C1 segment of cervical spinal cord (tissue), 14 donors: Measurements from ENCODE around the gene TRH.
"Not testable (repeated sequence)": the region's sequence is repeated elsewhere in the genome, so short reads cannot be mapped to it uniquely, and the experiment has no call there.

Experiments
- DNase-seq, 14 donors: peaks; one replicate each; lab custom pipeline; 2025; lab: John Stamatoyannopoulos, UW

TRH gene

GRCh38 chr3:130002666-130003598, 28.4 kb downstream of the TRH start:
- DNase-seq, result peak in 7 of 14 donors; percentile 2 to 64 (median 20)

- no peak for DNase-seq
Observed at GRCh38 chr3:130010556-130010955, 36.0 kb downstream of the TRH start.

- DNase-seq, result not testable (repeated sequence)
Observed at GRCh38 chr3:130012108-130012507, 37.6 kb downstream of the TRH start.

- not testable (repeated sequence) for DNase-seq
Observed at GRCh38 chr3:130013246-130013645, 38.7 kb downstream of the TRH start.

- no peak for DNase-seq
Observed at GRCh38 chr3:130014526-130014925, 40.0 kb downstream of the TRH start.

GRCh38 chr3:130017661-130018060, 43.1 kb downstream of the TRH start:
- not testable (repeated sequence) for DNase-seq

GRCh38 chr3:130026146-130026829, 51.8 kb downstream of the TRH start:
- not testable (repeated sequence) for DNase-seq

- not testable (repeated sequence) for DNase-seq
Observed at GRCh38 chr3:130027437-130027836, 52.9 kb downstream of the TRH start.
